ENCODE results near the gene EDARADD.

DNA sequence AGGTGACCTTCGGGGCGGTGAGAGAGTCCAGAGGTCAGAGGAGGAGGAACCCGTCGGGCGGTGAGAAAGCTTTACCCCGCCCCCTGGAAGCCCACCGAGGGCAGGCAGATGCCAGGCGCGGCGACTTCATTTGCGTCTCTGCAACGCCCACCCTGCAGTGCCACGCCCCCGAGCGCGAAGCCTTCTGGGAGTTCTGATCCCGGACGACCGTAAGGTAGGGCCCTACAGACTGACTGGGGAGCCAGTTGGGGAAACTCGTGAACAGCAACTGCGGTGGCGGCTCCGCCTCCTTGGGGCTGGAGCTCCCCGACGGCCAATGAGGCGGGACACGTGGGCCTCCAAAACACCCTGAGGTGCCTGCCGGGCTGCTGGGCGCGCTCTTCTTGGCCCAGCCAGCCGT is 46.0 kb upstream of the EDARADD start:
- TF ChIP-seq RAD21 (IDR thresholded peaks at IDR 0.05 in 1 of 2, conservative IDR thresholded peaks at IDR 0.05 in 1 of 2; ENCODE audit: low read depth in 2 of 2, low read length in 2 of 2) (no peak), TAF1 (IDR thresholded peaks at IDR 0.05; ENCODE audit: low read depth, low read length) (no peak), SAP30 (IDR thresholded peaks at IDR 0.05; ENCODE audit: insufficient read depth, insufficient replicate concordance, low read length) (no peak), TAF7 (optimal IDR thresholded peaks at IDR 0.05; ENCODE audit: borderline replicate concordance, low read depth, low read length) (no peak), GABPA (IDR thresholded peaks at IDR 0.05; ENCODE audit: borderline replicate concordance, insufficient read depth, low read length) (no peak), EP300 (IDR thresholded peaks at IDR 0.05; ENCODE audit: borderline replicate concordance in 1 of 2, low read depth in 2 of 2, low read length in 2 of 2) (no peak), POLR2A (IDR thresholded peaks at IDR 0.05; ENCODE audit: control extremely low read depth in 1 of 2, low read depth in 2 of 2, low read length in 2 of 2) (no peak), RNF2 (IDR thresholded peaks at IDR 0.05; ENCODE audit: borderline replicate concordance, low read depth, low read length, missing control alignments, poor library complexity, severe bottlenecking) (no peak), CHD1 (IDR thresholded peaks at IDR 0.05; ENCODE audit: low read depth, low read length) (no peak)
- TF ChIP-seq, protein P1, sequence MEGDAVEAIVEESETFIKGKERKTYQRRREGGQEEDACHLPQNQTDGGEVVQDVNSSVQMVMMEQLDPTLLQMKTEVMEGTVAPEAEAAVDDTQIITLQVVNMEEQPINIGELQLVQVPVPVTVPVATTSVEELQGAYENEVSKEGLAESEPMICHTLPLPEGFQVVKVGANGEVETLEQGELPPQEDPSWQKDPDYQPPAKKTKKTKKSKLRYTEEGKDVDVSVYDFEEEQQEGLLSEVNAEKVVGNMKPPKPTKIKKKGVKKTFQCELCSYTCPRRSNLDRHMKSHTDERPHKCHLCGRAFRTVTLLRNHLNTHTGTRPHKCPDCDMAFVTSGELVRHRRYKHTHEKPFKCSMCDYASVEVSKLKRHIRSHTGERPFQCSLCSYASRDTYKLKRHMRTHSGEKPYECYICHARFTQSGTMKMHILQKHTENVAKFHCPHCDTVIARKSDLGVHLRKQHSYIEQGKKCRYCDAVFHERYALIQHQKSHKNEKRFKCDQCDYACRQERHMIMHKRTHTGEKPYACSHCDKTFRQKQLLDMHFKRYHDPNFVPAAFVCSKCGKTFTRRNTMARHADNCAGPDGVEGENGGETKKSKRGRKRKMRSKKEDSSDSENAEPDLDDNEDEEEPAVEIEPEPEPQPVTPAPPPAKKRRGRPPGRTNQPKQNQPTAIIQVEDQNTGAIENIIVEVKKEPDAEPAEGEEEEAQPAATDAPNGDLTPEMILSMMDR (IDR thresholded peaks at IDR 0.05; ENCODE audit: control extremely low read depth in 1 of 3, insufficient read depth in 1 of 3, low read depth in 1 of 3, low read length in 3 of 3): no peak
- TF ChIP-seq, protein P2, sequence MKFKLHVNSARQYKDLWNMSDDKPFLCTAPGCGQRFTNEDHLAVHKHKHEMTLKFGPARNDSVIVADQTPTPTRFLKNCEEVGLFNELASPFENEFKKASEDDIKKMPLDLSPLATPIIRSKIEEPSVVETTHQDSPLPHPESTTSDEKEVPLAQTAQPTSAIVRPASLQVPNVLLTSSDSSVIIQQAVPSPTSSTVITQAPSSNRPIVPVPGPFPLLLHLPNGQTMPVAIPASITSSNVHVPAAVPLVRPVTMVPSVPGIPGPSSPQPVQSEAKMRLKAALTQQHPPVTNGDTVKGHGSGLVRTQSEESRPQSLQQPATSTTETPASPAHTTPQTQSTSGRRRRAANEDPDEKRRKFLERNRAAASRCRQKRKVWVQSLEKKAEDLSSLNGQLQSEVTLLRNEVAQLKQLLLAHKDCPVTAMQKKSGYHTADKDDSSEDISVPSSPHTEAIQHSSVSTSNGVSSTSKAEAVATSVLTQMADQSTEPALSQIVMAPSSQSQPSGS (IDR thresholded peaks at IDR 0.05; ENCODE audit: low read length): no peak
- TF ChIP-seq, protein P3, sequence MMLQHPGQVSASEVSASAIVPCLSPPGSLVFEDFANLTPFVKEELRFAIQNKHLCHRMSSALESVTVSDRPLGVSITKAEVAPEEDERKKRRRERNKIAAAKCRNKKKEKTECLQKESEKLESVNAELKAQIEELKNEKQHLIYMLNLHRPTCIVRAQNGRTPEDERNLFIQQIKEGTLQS (IDR thresholded peaks at IDR 0.05; ENCODE audit: insufficient read depth, low read depth, low read length): no peak
